SK-N-DZ (cell line): Measurements from ENCODE around the gene IVNS1ABP.

ENCODE experiments used
- DNase-seq: peaks from one replicate; pipeline ENCODE4 v3.0.0-alpha.2; 2015; ENCODE audit warnings: low spot score

The IVNS1ABP gene

GRCh38 chr1:185293967-185294542 is 23.0 kb downstream of the IVNS1ABP start:
- no peak for DNase-seq

GRCh38 chr1:185292237-185292636 is 24.8 kb downstream of the IVNS1ABP start:
- DNase-seq: no peak

GRCh38 chr1:185291652-185292051 is 25.4 kb downstream of the IVNS1ABP start:
- DNase-seq: no peak

GRCh38 chr1:185291159-185291558 is 25.9 kb downstream of the IVNS1ABP start:
- no peak for DNase-seq

GRCh38 chr1:185289880-185290279 is 27.2 kb downstream of the IVNS1ABP start:
- DNase-seq: no peak

- DNase-seq: no peak
Observed at GRCh38 chr1:185288435-185288834, 28.6 kb downstream of the IVNS1ABP start.

GRCh38 chr1:185287451-185287850 is 29.6 kb downstream of the IVNS1ABP start:
- DNase-seq: no peak

GRCh38 chr1:185284533-185285276 is 32.3 kb downstream of the IVNS1ABP start:
- DNase-seq: no peak

- DNase-seq: no peak
Observed at GRCh38 chr1:185284116-185284515, 32.9 kb downstream of the IVNS1ABP start.

GRCh38 chr1:185281245-185281644 is 35.8 kb downstream of the IVNS1ABP start:
- no peak for DNase-seq

GRCh38 chr1:185280589-185280988 is 36.5 kb downstream of the IVNS1ABP start:
- DNase-seq: no peak

- no peak for DNase-seq
Observed at GRCh38 chr1:185279571-185279970, 37.5 kb downstream of the IVNS1ABP start.

- no peak for DNase-seq
Observed at GRCh38 chr1:185271921-185272320, 45.1 kb downstream of the IVNS1ABP start.

GRCh38 chr1:185268352-185268751 is 48.7 kb downstream of the IVNS1ABP start:
- no peak for DNase-seq

- no peak for DNase-seq
Observed at GRCh38 chr1:185267701-185268100, 49.3 kb downstream of the IVNS1ABP start.

GRCh38 chr1:185267301-185267700 is 49.7 kb downstream of the IVNS1ABP start:
- no peak for DNase-seq

GRCh38 chr1:185265314-185265713 is 51.7 kb downstream of the IVNS1ABP start:
- DNase-seq: no peak

- DNase-seq: no peak
Observed at GRCh38 chr1:185263780-185264179, 53.3 kb downstream of the IVNS1ABP start.

- no peak for DNase-seq
Observed at GRCh38 chr1:185263292-185263691, 53.8 kb downstream of the IVNS1ABP start.

GRCh38 chr1:185262151-185262550 is 54.9 kb downstream of the IVNS1ABP start:
- DNase-seq: no peak

- DNase-seq: no peak
Observed at GRCh38 chr1:185260611-185261010, 56.4 kb downstream of the IVNS1ABP start.

- no peak for DNase-seq
Observed at GRCh38 chr1:185258676-185259075, 58.4 kb downstream of the IVNS1ABP start.

- DNase-seq: no peak
Observed at GRCh38 chr1:185257950-185258208, 59.2 kb downstream of the IVNS1ABP start.
